Measurements from ENCODE around the gene ROCK2.

GRCh38 chr2:11304476-11304875 is 40.0 kb downstream of the ROCK2 start:
- TF ChIP-seq BHLHE40 (IDR thresholded peaks at IDR 0.05; ENCODE audit: borderline replicate concordance): no peak
- TF ChIP-seq SP1 (IDR thresholded peaks at IDR 0.05): no peak
- TF ChIP-seq TARDBP (IDR thresholded peaks at IDR 0.05): no peak
- TF ChIP-seq HDGF (IDR thresholded peaks at IDR 0.05; ENCODE audit: borderline replicate concordance): no peak
- no peak for TF ChIP-seq NFRKB (IDR thresholded peaks at IDR 0.05)
- no peak for TF ChIP-seq L3MBTL2 (conservative IDR thresholded peaks at IDR 0.05)
- TF ChIP-seq FOXM1 (IDR thresholded peaks at IDR 0.05; ENCODE audit: borderline replicate concordance): no peak

Data from HEK293T (cell line).